HEK293 (cell line): ENCODE measurements around the gene SLC25A39.

Experiments used
- CTCF ChIA-PET: fragments of 350-600 bp; formaldehyde crosslinking; extraction: SDS; loops from one replicate; lab custom pipeline; 2021; ENCODE audit warnings: antibody characterized with exemption; lab: Yijun Ruan, JAX
- POLR2A ChIA-PET: fragments of 300-600 bp; formaldehyde crosslinking; extraction: SDS; loops from one replicate; lab custom pipeline; 2020; ENCODE audit warnings: antibody characterized with exemption, inconsistent platforms; lab: Yijun Ruan, JAX
- H3K27ac ChIP-seq: fragments of 200-500 bp; sonication (Bioruptor generic); 2 replicates; pipeline ENCODE4 v1.5.1; 2014; ENCODE audit warnings: low read depth, low read length, control low read depth, inconsistent platforms; ENCODE audit errors: extremely low read depth
- H3K36me3 ChIP-seq, 2 experiments: fragments of 200-500 bp in 1 of 2; sonication (Bioruptor generic) in 1 of 2; 1 replicate in 1 of 2; 2 replicates in 1 of 2; pipeline ENCODE4 v1.5.1; 2014 to 2017; ENCODE audit warnings: inconsistent platforms in 2 of 2, low read length in 2 of 2; ENCODE audit not compliant: control insufficient read depth in 2 of 2, insufficient read depth in 1 of 2
- H3K4me1 ChIP-seq: fragments of 200-500 bp; sonication (Bioruptor generic); 2 replicates; pipeline ENCODE4 v1.5.1; 2014; ENCODE audit warnings: mild to moderate bottlenecking, low read length, inconsistent platforms; ENCODE audit not compliant: control insufficient read depth, insufficient read depth
- H3K4me3 ChIP-seq: 2 replicates; pipeline ENCODE4 v1.5.1; 2011; ENCODE audit warnings: low read depth, mild to moderate bottlenecking, control low read depth, low read length, moderate library complexity
- H3K9me3 ChIP-seq: fragments of 200-500 bp; sonication (Bioruptor generic); 2 replicates; pipeline ENCODE4 v1.5.1; 2014; ENCODE audit warnings: low read depth, low read length, inconsistent platforms; ENCODE audit not compliant: control insufficient read depth, insufficient read depth
- GLIS1 ChIP-seq: fragments of 450-650 bp; formaldehyde crosslinking; IDR thresholded peaks from 2 replicates; pipeline ENCODE4 v1.5.1; 2016; ENCODE audit warnings: missing biosample characterization, missing genetic modification characterization
- GLIS2 ChIP-seq: fragments of 450-650 bp; formaldehyde crosslinking; IDR thresholded peaks from 2 replicates; pipeline ENCODE4 v1.5.1; 2016; ENCODE audit warnings: missing biosample characterization, missing genetic modification characterization
- SCRT2 ChIP-seq: fragments of 450-650 bp; formaldehyde crosslinking; IDR thresholded peaks from 2 replicates; pipeline ENCODE4 v1.5.1; 2016; ENCODE audit warnings: missing biosample characterization, missing genetic modification characterization
- SP2 ChIP-seq: fragments of 450-650 bp; formaldehyde crosslinking; IDR thresholded peaks from 2 replicates; pipeline ENCODE4 v1.5.1; 2016; ENCODE audit warnings: missing biosample characterization, missing genetic modification characterization
- ZBTB1 ChIP-seq: fragments of 450-650 bp; formaldehyde crosslinking; IDR thresholded peaks from 2 replicates; pipeline ENCODE4 v1.5.1; 2016; ENCODE audit warnings: missing biosample characterization, missing genetic modification characterization
- ZBTB7A ChIP-seq: fragments of 450-650 bp; formaldehyde crosslinking; IDR thresholded peaks from 2 replicates; pipeline ENCODE4 v1.5.1; 2016; ENCODE audit warnings: low read depth, missing biosample characterization, missing genetic modification characterization
- ZNF214 ChIP-seq: fragments of 450-650 bp; formaldehyde crosslinking; IDR thresholded peaks from 2 replicates; pipeline ENCODE4 v1.5.1; 2017; ENCODE audit warnings: missing biosample characterization, mild to moderate bottlenecking, missing genetic modification characterization, borderline replicate concordance
- ZNF280D ChIP-seq: fragments of 450-650 bp; formaldehyde crosslinking; IDR thresholded peaks from 2 replicates; pipeline ENCODE4 v1.5.1; 2016; ENCODE audit warnings: missing biosample characterization, missing genetic modification characterization
- ZNF302 ChIP-seq: fragments of 450-650 bp; formaldehyde crosslinking; IDR thresholded peaks from 2 replicates; pipeline ENCODE4 v1.5.1; 2016; ENCODE audit warnings: missing biosample characterization, missing genetic modification characterization, low read depth
- ZNF398 ChIP-seq: fragments of 450-650 bp; formaldehyde crosslinking; IDR thresholded peaks from 2 replicates; pipeline ENCODE4 v1.5.1; 2017; ENCODE audit warnings: missing biosample characterization, missing genetic modification characterization
- ZNF501 ChIP-seq: fragments of 450-650 bp; formaldehyde crosslinking; IDR thresholded peaks from 2 replicates; pipeline ENCODE4 v1.5.1; 2016; ENCODE audit warnings: missing biosample characterization, missing genetic modification characterization
- ZNF600 ChIP-seq: fragments of 450-650 bp; formaldehyde crosslinking; IDR thresholded peaks from 2 replicates; pipeline ENCODE4 v1.5.1; 2016; ENCODE audit warnings: missing biosample characterization, missing genetic modification characterization
- TF ChIP-seq, protein P1 (sequence below): fragments of 450-650 bp; formaldehyde crosslinking; IDR thresholded peaks from 2 replicates; pipeline ENCODE4 v1.5.1; 2017; ENCODE audit warnings: missing biosample characterization, mild to moderate bottlenecking, missing genetic modification characterization, moderate library complexity
- TF ChIP-seq, protein P2 (sequence below): fragments of 450-650 bp; formaldehyde crosslinking; IDR thresholded peaks from 2 replicates; pipeline ENCODE4 v1.5.1; 2016; ENCODE audit warnings: missing biosample characterization, missing genetic modification characterization
- TF ChIP-seq, protein P3 (sequence below): fragments of 450-650 bp; IDR thresholded peaks from 2 replicates; pipeline ENCODE4 v1.5.1; 2018; ENCODE audit warnings: missing biosample characterization, mild to moderate bottlenecking, missing genetic modification characterization

SLC25A39 gene

GRCh38 chr17:44309472-44309871, 15.2 kb downstream of the SLC25A39 start:
- H3K36me3 ChIP-seq, result no peaks in the 10 kb centered on the region
- H3K4me1 ChIP-seq, result peaks cover 3% of the 10 kb centered on the region; the same call in 1 of the 2 replicates
- ChIA-PET CTCF (interaction anchor here (0.9 kb wide), 1 partner anchor 108 kb away, joined by 4 read pairs; no protein-coding TSS in a partner anchor), POLR2A (interaction anchor here (0.5 to 0.9 kb wide), 2 partner anchors 21 to 110 kb away, joined by 5 to 9 read pairs; partner anchors contain the start of gene ATXN7L3)
- no peak overlapping the region for H3K4me3 ChIP-seq
- no peak overlapping the region for H3K27ac ChIP-seq
- TF ChIP-seq ZNF214 (tag by site-specific recombination), result no peak
- TF ChIP-seq, protein P1, sequence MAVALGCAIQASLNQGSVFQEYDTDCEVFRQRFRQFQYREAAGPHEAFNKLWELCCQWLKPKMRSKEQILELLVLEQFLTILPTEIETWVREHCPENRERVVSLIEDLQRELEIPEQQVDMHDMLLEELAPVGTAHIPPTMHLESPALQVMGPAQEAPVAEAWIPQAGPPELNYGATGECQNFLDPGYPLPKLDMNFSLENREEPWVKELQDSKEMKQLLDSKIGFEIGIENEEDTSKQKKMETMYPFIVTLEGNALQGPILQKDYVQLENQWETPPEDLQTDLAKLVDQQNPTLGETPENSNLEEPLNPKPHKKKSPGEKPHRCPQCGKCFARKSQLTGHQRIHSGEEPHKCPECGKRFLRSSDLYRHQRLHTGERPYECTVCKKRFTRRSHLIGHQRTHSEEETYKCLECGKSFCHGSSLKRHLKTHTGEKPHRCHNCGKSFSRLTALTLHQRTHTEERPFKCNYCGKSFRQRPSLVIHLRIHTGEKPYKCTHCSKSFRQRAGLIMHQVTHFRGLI (tag by site-specific recombination), result peak; percentile 83
- TF ChIP-seq, protein P2, sequence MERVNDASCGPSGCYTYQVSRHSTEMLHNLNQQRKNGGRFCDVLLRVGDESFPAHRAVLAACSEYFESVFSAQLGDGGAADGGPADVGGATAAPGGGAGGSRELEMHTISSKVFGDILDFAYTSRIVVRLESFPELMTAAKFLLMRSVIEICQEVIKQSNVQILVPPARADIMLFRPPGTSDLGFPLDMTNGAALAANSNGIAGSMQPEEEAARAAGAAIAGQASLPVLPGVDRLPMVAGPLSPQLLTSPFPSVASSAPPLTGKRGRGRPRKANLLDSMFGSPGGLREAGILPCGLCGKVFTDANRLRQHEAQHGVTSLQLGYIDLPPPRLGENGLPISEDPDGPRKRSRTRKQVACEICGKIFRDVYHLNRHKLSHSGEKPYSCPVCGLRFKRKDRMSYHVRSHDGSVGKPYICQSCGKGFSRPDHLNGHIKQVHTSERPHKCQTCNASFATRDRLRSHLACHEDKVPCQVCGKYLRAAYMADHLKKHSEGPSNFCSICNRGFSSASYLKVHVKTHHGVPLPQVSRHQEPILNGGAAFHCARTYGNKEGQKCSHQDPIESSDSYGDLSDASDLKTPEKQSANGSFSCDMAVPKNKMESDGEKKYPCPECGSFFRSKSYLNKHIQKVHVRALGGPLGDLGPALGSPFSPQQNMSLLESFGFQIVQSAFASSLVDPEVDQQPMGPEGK (tag by site-specific recombination), result peak; percentile 32; the same call in 1 of the 2 replicates
- no peak for TF ChIP-seq ZNF501 (tag by site-specific recombination)
- no peak for TF ChIP-seq ZNF280D (tag by site-specific recombination)
- no peak for TF ChIP-seq ZBTB1 (tag by site-specific recombination)
- no peak for TF ChIP-seq ZNF302 (tag by site-specific recombination)
- no peak for TF ChIP-seq SCRT2 (tag by site-specific recombination)
- TF ChIP-seq GLIS1 (tag by site-specific recombination), result peak; percentile 24; the same call in 1 of the 2 replicates
- 0 out of 2 replicates have a peak, but pooled peaks have one; percentile 36 for TF ChIP-seq ZNF600
- TF ChIP-seq, protein P3, sequence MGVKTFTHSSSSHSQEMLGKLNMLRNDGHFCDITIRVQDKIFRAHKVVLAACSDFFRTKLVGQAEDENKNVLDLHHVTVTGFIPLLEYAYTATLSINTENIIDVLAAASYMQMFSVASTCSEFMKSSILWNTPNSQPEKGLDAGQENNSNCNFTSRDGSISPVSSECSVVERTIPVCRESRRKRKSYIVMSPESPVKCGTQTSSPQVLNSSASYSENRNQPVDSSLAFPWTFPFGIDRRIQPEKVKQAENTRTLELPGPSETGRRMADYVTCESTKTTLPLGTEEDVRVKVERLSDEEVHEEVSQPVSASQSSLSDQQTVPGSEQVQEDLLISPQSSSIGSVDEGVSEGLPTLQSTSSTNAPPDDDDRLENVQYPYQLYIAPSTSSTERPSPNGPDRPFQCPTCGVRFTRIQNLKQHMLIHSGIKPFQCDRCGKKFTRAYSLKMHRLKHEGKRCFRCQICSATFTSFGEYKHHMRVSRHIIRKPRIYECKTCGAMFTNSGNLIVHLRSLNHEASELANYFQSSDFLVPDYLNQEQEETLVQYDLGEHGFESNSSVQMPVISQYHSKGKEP (tag by site-specific recombination), result no peak
- peak; percentile 28 for TF ChIP-seq GLIS2 (tag by site-specific recombination)
- TF ChIP-seq ZBTB7A, result no peak
- TF ChIP-seq ZNF398 (tag by site-specific recombination), result no peak
- 0 out of 2 replicates have a peak, but pooled peaks have one; percentile 3 for TF ChIP-seq SP2 (tag by site-specific recombination)
- no peaks in the 10 kb centered on the region for H3K9me3 ChIP-seq
